NB4 (cell line): ENCODE results near the gene OR6B1.

Source experiments
- MYC ChIP-seq: IDR thresholded peaks from 2 replicates; pipeline ENCODE4 v1.6.1; 2011; ENCODE audit warnings: low read depth, low read length
- POLR2A ChIP-seq: IDR thresholded peaks from 2 replicates; pipeline ENCODE4 v1.6.1; 2011; ENCODE audit warnings: mild to moderate bottlenecking; ENCODE audit not compliant: insufficient read length; ENCODE audit errors: extremely low read depth
- TF ChIP-seq, protein P1 (sequence below): IDR thresholded peaks from one replicate; pipeline ENCODE4 v1.5.1; 2012; ENCODE audit warnings: low read depth, low read length
- TF ChIP-seq, protein P2 (sequence below): IDR thresholded peaks from 2 replicates; pipeline ENCODE4 v1.6.1; 2011; ENCODE audit warnings: low read depth, low read length

DNA sequence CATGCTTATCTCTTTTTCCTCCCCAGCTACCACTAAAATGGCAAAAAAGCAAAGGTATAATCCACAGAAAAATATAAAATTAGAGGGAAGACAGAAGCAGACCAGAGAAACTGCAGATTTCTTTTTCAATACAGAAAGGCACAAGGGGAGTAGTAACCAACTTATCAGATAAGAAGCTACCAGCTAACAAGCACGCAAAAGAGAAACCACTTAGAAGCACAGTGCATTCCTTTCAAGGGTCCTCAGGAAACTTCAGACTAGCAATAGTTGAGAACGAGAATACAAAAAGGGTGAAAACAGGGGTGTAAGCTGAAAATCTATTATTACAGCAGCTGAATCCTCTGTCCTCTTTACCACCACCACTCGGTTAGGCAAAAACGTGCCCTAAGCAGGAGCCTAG is 38.8 kb downstream of the OR6B1 start:
- TF ChIP-seq, protein P1, sequence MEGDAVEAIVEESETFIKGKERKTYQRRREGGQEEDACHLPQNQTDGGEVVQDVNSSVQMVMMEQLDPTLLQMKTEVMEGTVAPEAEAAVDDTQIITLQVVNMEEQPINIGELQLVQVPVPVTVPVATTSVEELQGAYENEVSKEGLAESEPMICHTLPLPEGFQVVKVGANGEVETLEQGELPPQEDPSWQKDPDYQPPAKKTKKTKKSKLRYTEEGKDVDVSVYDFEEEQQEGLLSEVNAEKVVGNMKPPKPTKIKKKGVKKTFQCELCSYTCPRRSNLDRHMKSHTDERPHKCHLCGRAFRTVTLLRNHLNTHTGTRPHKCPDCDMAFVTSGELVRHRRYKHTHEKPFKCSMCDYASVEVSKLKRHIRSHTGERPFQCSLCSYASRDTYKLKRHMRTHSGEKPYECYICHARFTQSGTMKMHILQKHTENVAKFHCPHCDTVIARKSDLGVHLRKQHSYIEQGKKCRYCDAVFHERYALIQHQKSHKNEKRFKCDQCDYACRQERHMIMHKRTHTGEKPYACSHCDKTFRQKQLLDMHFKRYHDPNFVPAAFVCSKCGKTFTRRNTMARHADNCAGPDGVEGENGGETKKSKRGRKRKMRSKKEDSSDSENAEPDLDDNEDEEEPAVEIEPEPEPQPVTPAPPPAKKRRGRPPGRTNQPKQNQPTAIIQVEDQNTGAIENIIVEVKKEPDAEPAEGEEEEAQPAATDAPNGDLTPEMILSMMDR, result no peak
- TF ChIP-seq, protein P2, sequence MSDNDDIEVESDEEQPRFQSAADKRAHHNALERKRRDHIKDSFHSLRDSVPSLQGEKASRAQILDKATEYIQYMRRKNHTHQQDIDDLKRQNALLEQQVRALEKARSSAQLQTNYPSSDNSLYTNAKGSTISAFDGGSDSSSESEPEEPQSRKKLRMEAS, result no peak
- TF ChIP-seq POLR2A (no peak), MYC (no peak)
